NCI-H1048 (cell line): ENCODE results near the gene WDR48.
"Not testable (repeated sequence)": the region's sequence is repeated elsewhere in the genome, so short reads cannot be mapped to it uniquely, and the experiment has no call there.

Experiments used
- DNase-seq: peaks from one replicate; lab custom pipeline; 2025; lab: John Stamatoyannopoulos, UW

Gene WDR48

GRCh38 chr3:39051649-39052561, at the start of gene WDR48, which contains the start of gene SCN11A:
Gene WDR48 (plus strand): TSS chr3:39052016. CDS start chr3:39052026, 10 bp downstream.
Gene SCN11A (minus strand): TSS chr3:39051944. CDS start chr3:38950362, 101,582 bp downstream.
- DNase-seq: peak; percentile 56

GRCh38 chr3:39005295-39005694, 46.5 kb upstream of the WDR48 start:
- no peak for DNase-seq

- no peak for DNase-seq
Measured at GRCh38 chr3:39011191-39011736, 40.6 kb upstream of the WDR48 start.

GRCh38 chr3:39013289-39013688, 38.5 kb upstream of the WDR48 start:
- no peak for DNase-seq

- DNase-seq: no peak
Measured at GRCh38 chr3:39013921-39014509, 37.8 kb upstream of the WDR48 start.

GRCh38 chr3:39015418-39015817, 36.4 kb upstream of the WDR48 start:
- DNase-seq: no peak

- DNase-seq: no peak
Measured at GRCh38 chr3:39019299-39019698, 32.5 kb upstream of the WDR48 start.

GRCh38 chr3:39021029-39021428, 30.8 kb upstream of the WDR48 start:
- no peak for DNase-seq

- DNase-seq: no peak
Measured at GRCh38 chr3:39021465-39022285, 30.1 kb upstream of the WDR48 start.

- no peak for DNase-seq
Measured at GRCh38 chr3:39022286-39022630, 29.6 kb upstream of the WDR48 start.

- DNase-seq: no peak
Measured at GRCh38 chr3:39024497-39024896, 27.3 kb upstream of the WDR48 start.

GRCh38 chr3:39025222-39025970, 26.4 kb upstream of the WDR48 start:
- DNase-seq: no peak

- no peak for DNase-seq
Measured at GRCh38 chr3:39028546-39028945, 23.3 kb upstream of the WDR48 start.

GRCh38 chr3:39029556-39029955, 22.3 kb upstream of the WDR48 start:
- DNase-seq: no peak

GRCh38 chr3:39038165-39038564, 13.7 kb upstream of the WDR48 start:
- DNase-seq: no peak

GRCh38 chr3:39050029-39050428, 1.8 kb upstream of the WDR48 start:
- no peak for DNase-seq

- DNase-seq: no peak
Measured at GRCh38 chr3:39052583-39052982, 767 bp downstream of the WDR48 start.

GRCh38 chr3:39053696-39054095, 1.9 kb downstream of the WDR48 start:
- DNase-seq: no peak

GRCh38 chr3:39056151-39056550, 4.3 kb downstream of the WDR48 start:
- DNase-seq: no peak

- DNase-seq: not testable (repeated sequence)
Measured at GRCh38 chr3:39061228-39061627, 9.4 kb downstream of the WDR48 start.

GRCh38 chr3:39062180-39062579, 10.4 kb downstream of the WDR48 start:
- DNase-seq: no peak

- DNase-seq: no peak
Measured at GRCh38 chr3:39063143-39063542, 11.3 kb downstream of the WDR48 start.
